WTC11 (cell line): ENCODE data around the gene NTSR1.

Experiments
- E2F4 ChIP-seq: sonication (generic); formaldehyde crosslinking; IDR thresholded peaks from 2 replicates; pipeline ENCODE4 v1.8.1; 2022; ENCODE audit warnings: low read depth, mild to moderate bottlenecking, moderate library complexity, missing genetic modification reagents, borderline replicate concordance
- ELF4 ChIP-seq: sonication (generic); formaldehyde crosslinking; IDR thresholded peaks from 2 replicates; pipeline ENCODE4 v1.8.1; 2022; ENCODE audit warnings: low read depth, mild to moderate bottlenecking, moderate library complexity, missing genetic modification reagents
- JUN ChIP-seq: sonication (generic); formaldehyde crosslinking; IDR thresholded peaks from 2 replicates; pipeline ENCODE4 v1.8.0; 2023; ENCODE audit warnings: mild to moderate bottlenecking, missing genetic modification reagents
- MLX ChIP-seq: sonication (generic); formaldehyde crosslinking; IDR thresholded peaks from 2 replicates; pipeline ENCODE4 v1.8.1; 2023; ENCODE audit warnings: mild to moderate bottlenecking, missing genetic modification reagents, moderate library complexity
- NR1H2 ChIP-seq: sonication (generic); formaldehyde crosslinking; IDR thresholded peaks from 2 replicates; pipeline ENCODE4 v1.9.0; 2021; ENCODE audit warnings: mild to moderate bottlenecking, moderate library complexity, missing genetic modification reagents
- SP1 ChIP-seq: sonication (generic); formaldehyde crosslinking; conservative IDR thresholded peaks from 2 replicates; pipeline ENCODE4 v1.8.1; 2022; ENCODE audit warnings: missing genetic modification reagents
- TF ChIP-seq, protein P1 (sequence below): fragments of 200-600 bp; IDR thresholded peaks from 2 replicates; pipeline ENCODE4 v1.8.0; 2022; ENCODE audit warnings: antibody characterized with exemption
- TF ChIP-seq, protein P2 (sequence below): sonication (generic); formaldehyde crosslinking; IDR thresholded peaks from 2 replicates; pipeline ENCODE4 v1.8.0; 2022; ENCODE audit warnings: missing genetic modification reagents
- TF ChIP-seq, protein P3 (sequence below): sonication (generic); formaldehyde crosslinking; IDR thresholded peaks from 2 replicates; pipeline ENCODE4 v1.8.0; 2022; ENCODE audit warnings: mild to moderate bottlenecking, missing genetic modification reagents
- TF ChIP-seq, protein P4 (sequence below): sonication (generic); formaldehyde crosslinking; IDR thresholded peaks from 2 replicates; pipeline ENCODE4 v1.8.0; 2022; ENCODE audit warnings: mild to moderate bottlenecking, missing genetic modification reagents

GRCh38 chr20:62659488-62660239 lies 49.0 kb upstream of the NTSR1 start:
- TF ChIP-seq, protein P1, sequence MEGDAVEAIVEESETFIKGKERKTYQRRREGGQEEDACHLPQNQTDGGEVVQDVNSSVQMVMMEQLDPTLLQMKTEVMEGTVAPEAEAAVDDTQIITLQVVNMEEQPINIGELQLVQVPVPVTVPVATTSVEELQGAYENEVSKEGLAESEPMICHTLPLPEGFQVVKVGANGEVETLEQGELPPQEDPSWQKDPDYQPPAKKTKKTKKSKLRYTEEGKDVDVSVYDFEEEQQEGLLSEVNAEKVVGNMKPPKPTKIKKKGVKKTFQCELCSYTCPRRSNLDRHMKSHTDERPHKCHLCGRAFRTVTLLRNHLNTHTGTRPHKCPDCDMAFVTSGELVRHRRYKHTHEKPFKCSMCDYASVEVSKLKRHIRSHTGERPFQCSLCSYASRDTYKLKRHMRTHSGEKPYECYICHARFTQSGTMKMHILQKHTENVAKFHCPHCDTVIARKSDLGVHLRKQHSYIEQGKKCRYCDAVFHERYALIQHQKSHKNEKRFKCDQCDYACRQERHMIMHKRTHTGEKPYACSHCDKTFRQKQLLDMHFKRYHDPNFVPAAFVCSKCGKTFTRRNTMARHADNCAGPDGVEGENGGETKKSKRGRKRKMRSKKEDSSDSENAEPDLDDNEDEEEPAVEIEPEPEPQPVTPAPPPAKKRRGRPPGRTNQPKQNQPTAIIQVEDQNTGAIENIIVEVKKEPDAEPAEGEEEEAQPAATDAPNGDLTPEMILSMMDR = no peak
- TF ChIP-seq, protein P2, sequence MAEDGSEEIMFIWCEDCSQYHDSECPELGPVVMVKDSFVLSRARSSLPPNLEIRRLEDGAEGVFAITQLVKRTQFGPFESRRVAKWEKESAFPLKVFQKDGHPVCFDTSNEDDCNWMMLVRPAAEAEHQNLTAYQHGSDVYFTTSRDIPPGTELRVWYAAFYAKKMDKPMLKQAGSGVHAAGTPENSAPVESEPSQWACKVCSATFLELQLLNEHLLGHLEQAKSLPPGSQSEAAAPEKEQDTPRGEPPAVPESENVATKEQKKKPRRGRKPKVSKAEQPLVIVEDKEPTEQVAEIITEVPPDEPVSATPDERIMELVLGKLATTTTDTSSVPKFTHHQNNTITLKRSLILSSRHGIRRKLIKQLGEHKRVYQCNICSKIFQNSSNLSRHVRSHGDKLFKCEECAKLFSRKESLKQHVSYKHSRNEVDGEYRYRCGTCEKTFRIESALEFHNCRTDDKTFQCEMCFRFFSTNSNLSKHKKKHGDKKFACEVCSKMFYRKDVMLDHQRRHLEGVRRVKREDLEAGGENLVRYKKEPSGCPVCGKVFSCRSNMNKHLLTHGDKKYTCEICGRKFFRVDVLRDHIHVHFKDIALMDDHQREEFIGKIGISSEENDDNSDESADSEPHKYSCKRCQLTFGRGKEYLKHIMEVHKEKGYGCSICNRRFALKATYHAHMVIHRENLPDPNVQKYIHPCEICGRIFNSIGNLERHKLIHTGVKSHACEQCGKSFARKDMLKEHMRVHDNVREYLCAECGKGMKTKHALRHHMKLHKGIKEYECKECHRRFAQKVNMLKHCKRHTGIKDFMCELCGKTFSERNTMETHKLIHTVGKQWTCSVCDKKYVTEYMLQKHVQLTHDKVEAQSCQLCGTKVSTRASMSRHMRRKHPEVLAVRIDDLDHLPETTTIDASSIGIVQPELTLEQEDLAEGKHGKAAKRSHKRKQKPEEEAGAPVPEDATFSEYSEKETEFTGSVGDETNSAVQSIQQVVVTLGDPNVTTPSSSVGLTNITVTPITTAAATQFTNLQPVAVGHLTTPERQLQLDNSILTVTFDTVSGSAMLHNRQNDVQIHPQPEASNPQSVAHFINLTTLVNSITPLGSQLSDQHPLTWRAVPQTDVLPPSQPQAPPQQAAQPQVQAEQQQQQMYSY (CRISPR knock-in tag) = no peak
- no peak for TF ChIP-seq MLX (CRISPR knock-in tag)
- TF ChIP-seq, protein P3, sequence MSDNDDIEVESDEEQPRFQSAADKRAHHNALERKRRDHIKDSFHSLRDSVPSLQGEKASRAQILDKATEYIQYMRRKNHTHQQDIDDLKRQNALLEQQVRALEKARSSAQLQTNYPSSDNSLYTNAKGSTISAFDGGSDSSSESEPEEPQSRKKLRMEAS (CRISPR knock-in tag) = no peak
- TF ChIP-seq JUN (CRISPR knock-in tag) = no peak
- TF ChIP-seq NR1H2 (CRISPR knock-in tag) = no peak
- TF ChIP-seq, protein P4, sequence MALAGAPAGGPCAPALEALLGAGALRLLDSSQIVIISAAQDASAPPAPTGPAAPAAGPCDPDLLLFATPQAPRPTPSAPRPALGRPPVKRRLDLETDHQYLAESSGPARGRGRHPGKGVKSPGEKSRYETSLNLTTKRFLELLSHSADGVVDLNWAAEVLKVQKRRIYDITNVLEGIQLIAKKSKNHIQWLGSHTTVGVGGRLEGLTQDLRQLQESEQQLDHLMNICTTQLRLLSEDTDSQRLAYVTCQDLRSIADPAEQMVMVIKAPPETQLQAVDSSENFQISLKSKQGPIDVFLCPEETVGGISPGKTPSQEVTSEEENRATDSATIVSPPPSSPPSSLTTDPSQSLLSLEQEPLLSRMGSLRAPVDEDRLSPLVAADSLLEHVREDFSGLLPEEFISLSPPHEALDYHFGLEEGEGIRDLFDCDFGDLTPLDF (CRISPR knock-in tag) = no peak
- no peak for TF ChIP-seq SP1 (CRISPR knock-in tag)
- TF ChIP-seq ELF4 (CRISPR knock-in tag) = no peak
- no peak for TF ChIP-seq E2F4 (CRISPR knock-in tag)
